LNCaP clone FGC (cell line): ENCODE results near the gene C12orf56.
"Not testable (repeated sequence)": the region's sequence is repeated elsewhere in the genome, so short reads cannot be mapped to it uniquely, and the experiment has no call there.

ENCODE experiments used
- DNase-seq: peaks from one replicate; pipeline ENCODE4 v3.0.0-alpha.2; 2011; ENCODE audit warnings: low read depth
- H3K4me3 ChIP-seq: 2 replicates; pipeline ENCODE4 v1.5.1; 2011; ENCODE audit warnings: mild to moderate bottlenecking, low read depth, low read length, control low read depth
- CTCF ChIP-seq: IDR thresholded peaks from 2 replicates; pipeline ENCODE4 v1.5.1; 2012; ENCODE audit warnings: mild to moderate bottlenecking; ENCODE audit not compliant: control insufficient read depth, insufficient read depth; ENCODE audit errors: extremely low read depth

Gene C12orf56

DNA sequence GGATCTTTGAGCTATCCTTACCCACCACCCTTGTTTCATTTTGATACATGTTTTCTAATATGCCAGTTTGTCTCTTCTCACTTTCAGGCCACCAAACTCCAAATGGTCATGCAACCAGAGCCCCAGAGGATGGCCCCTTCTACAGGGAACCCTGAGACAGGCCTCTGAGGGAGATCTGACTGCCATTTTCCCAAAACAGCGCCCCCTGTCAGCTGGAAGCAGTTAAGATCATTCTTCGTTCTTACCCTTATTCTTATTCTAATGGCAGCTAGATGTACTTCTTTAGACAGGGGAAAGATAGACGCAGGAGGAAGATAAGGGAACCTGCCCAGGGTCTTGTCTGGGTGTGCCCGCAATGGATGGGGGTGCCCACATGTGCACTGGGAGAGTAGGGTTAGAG is 38.4 kb downstream of the C12orf56 start:
- no peak for DNase-seq
- TF ChIP-seq CTCF = no peak
- no peak overlapping the region for H3K4me3 ChIP-seq

GRCh38 chr12:64351265-64351664 is 39.3 kb downstream of the C12orf56 start:
- no peak for TF ChIP-seq CTCF
- no peak for DNase-seq
- no peak overlapping the region for H3K4me3 ChIP-seq

- H3K4me3 ChIP-seq = no peak overlapping the region
- no peak for DNase-seq
- no peak for TF ChIP-seq CTCF
Observed at GRCh38 chr12:64347630-64348029, 42.9 kb downstream of the C12orf56 start.

DNA sequence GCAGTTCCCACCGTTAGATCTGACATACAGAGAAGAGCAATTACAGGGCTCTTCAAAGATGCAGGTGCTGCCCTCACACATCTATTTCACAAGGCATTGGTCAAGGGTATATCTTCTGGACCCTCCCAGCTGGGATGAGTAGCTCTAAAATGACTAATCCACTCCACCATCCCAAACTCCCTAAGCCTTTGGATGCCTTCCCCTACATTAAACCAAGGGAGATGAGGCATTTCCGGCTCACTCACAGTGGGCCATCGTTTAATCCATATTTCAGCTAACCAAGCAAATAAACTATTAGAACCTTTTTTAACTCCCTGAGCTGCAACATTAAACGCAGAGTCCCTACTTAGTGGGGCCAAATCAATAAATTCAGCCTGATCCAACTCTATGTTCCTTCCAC is 45.9 kb downstream of the C12orf56 start:
- DNase-seq = not testable (repeated sequence)

GRCh38 chr12:64340546-64340945 is 50.0 kb downstream of the C12orf56 start:
- not testable (repeated sequence) for DNase-seq, H3K4me3 ChIP-seq

More for the DNA sequence above, 45.9 kb downstream of the C12orf56 start:
- H3K4me3 ChIP-seq = not testable (repeated sequence)

DNA sequence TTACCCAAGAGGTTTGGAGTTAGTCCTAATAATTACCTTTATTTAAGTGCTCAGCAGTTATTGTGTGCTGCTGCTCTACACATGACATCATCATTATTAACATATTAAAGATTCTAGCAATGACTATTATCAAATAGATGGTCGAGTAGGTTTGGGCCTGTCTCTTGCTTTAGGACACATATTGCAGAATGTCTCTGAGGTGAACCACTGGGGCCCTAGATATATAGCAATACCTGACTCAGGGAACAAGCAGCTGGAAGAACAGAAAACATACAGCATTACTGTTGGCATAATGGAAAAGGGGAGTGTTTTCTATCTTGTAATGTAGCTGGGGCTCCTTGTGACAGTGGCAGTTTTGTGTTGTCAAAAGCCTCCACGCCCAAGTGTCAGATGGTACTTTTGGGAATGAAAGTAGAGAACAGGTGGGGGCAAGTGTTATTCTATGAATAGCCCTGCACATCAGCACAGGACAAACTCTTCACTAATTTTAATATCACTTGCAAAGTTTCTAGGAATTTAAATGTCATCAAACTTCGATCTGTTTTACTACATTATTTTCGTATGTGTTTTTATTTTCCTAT is 54.6 kb downstream of the C12orf56 start:
- no peak for TF ChIP-seq CTCF
- H3K4me3 ChIP-seq = no peak overlapping the region
- DNase-seq = no peak

- no peak for DNase-seq
- H3K4me3 ChIP-seq = no peak overlapping the region
- no peak for TF ChIP-seq CTCF
Observed at GRCh38 chr12:64332938-64333337, 57.6 kb downstream of the C12orf56 start.

GRCh38 chr12:64332296-64332695 is 58.3 kb downstream of the C12orf56 start:
- no peak for DNase-seq
- H3K4me3 ChIP-seq = no peak overlapping the region
- no peak for TF ChIP-seq CTCF

- not testable (repeated sequence) for DNase-seq
Observed at GRCh38 chr12:64329031-64329710, 61.4 kb downstream of the C12orf56 start.

More at GRCh38 chr12:64329031-64329710, 61.4 kb downstream of the C12orf56 start:
- H3K4me3 ChIP-seq = not testable (repeated sequence)
